GM19025 (cell line): ENCODE data around the gene SLC25A33.
"Not testable (repeated sequence)": the region's sequence is repeated elsewhere in the genome, so short reads cannot be mapped to it uniquely, and the experiment has no call there.

ENCODE experiments used
- ATAC-seq: cut with Tn5 transposase; IDR thresholded peaks from one replicate; pipeline ENCODE4 v1.9.1; 2021; ENCODE audit warnings: mild to moderate bottlenecking, low read depth, moderate library complexity; ENCODE audit not compliant: unreplicated experiment

SLC25A33 gene

GRCh38 chr1:9615316-9616063 lies 76.2 kb downstream of the SLC25A33 start:
- no peak for ATAC-seq

GRCh38 chr1:9618909-9619679 lies 79.8 kb downstream of the SLC25A33 start:
- ATAC-seq: no peak

GRCh38 chr1:9621032-9621431 lies 81.8 kb downstream of the SLC25A33 start:
- ATAC-seq: no peak

GRCh38 chr1:9624081-9624480 lies 84.8 kb downstream of the SLC25A33 start:
- no peak for ATAC-seq

GRCh38 chr1:9625030-9625429 lies 85.8 kb downstream of the SLC25A33 start:
- ATAC-seq: not testable (repeated sequence)

- ATAC-seq: peak; percentile 54
These were observed 86.9 kb downstream of the SLC25A33 start for GRCh38 chr1:9626201-9626608.

GRCh38 chr1:9628541-9629444 lies 89.5 kb downstream of the SLC25A33 start:
- ATAC-seq: no peak

GRCh38 chr1:9629445-9630201 lies 90.4 kb downstream of the SLC25A33 start:
- ATAC-seq: no peak

- ATAC-seq: no peak
These were observed 91.3 kb downstream of the SLC25A33 start for GRCh38 chr1:9630331-9631111.

GRCh38 chr1:9631613-9632012 lies 92.3 kb downstream of the SLC25A33 start:
- ATAC-seq: no peak

GRCh38 chr1:9633493-9633892 lies 94.2 kb downstream of the SLC25A33 start:
- ATAC-seq: no peak

GRCh38 chr1:9634582-9634981 lies 95.3 kb downstream of the SLC25A33 start:
- ATAC-seq: no peak
